Measurements from ENCODE around the gene FGF4. TPM values are rescaled to one million over a fixed set of nuclear protein-coding genes. Genes with fewer than 3 reads are reported as not detected.

FGF4 gene
- total and polyA plus RNA-seq, 2 donors (not counting 3 experiments of a cell fraction or from before 2014, with no cell fraction given), result not detected

DNA sequence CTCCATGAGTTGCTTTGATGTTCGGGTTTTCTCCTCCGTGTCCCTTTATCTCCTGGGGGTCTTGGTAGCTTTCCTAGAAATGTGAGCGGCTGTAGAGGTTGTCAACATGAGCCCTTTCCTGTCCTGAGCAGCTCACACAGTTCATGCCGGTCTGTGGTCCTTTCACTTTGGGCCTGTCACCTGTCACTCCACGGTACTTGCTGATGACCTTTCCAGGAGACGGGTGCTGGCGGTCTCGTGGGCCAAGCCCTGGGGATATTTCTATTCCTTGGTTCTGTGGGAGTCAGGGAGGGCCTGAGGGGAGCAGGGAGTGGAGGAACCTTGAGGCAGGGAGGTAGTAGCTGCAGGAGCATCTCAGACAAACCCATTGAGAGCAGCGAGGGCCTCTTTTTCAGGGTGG is 20.9 kb upstream of the FGF4 start:
- no peaks in the 10 kb centered on the region for H3K4me1 ChIP-seq (ENCODE audit: control insufficient read depth, extremely low read depth, insufficient read depth, low read length)
- ChIA-PET CTCF (interaction anchor here (1.3 kb wide), 1 partner anchor 91 kb away, joined by 4 read pairs; no protein-coding TSS in a partner anchor), POLR2A (no interaction called here)
- no peaks in the 10 kb centered on the region for H3K79me2 ChIP-seq (ENCODE audit: control insufficient read depth, insufficient read depth, low read length)
- DNase-seq (ENCODE audit: low read depth, low spot score) (no peak), FAIRE-seq (no peak)
- H3K9me3 ChIP-seq (replicated peaks; ENCODE audit: control insufficient read depth, insufficient read depth, low read length), result no peaks in the 10 kb centered on the region
- no peak overlapping the region for H3K27ac ChIP-seq (ENCODE audit: insufficient read depth, low read depth, low read length)
- BruUV-seq (replicated peaks), result no TSS peak
- no peak overlapping the region for H3K4me3 ChIP-seq (replicated peaks in 1 of 3; ENCODE audit: insufficient read depth in 1 of 3, low read depth in 1 of 3, low read length in 3 of 3)
- no peaks in the 10 kb centered on the region for H4K20me1 ChIP-seq (replicated peaks; ENCODE audit: control insufficient read depth, extremely low read depth, insufficient read depth, low read length)
- H3K27me3 ChIP-seq (ENCODE audit: control insufficient read depth in 2 of 2, insufficient read depth in 2 of 2, low read length in 2 of 2), result no peaks in the 10 kb centered on the region
- H3K9ac ChIP-seq (replicated peaks; ENCODE audit: extremely low read depth, insufficient read depth, low read length), result no peak overlapping the region
- no peaks in the 10 kb centered on the region for H3K9me1 ChIP-seq (replicated peaks; ENCODE audit: control insufficient read depth, extremely low read depth, insufficient read depth, low read length)
- no peaks in the 10 kb centered on the region for H3K36me3 ChIP-seq (ENCODE audit: control insufficient read depth in 2 of 2, extremely low read depth in 1 of 2, insufficient read depth in 2 of 2, low read length in 2 of 2)
- H3K4me2 ChIP-seq (ENCODE audit: insufficient read depth, low read length), result no peak overlapping the region
- intact Hi-C loops (cut with micrococcal nuclease) (no loop called here), dilution Hi-C loops (cut with MboI; ENCODE audit: extremely low pct_ligation_motif_present, low sequenced_read_pairs) (no loop called here)
- no peak overlapping the region for H2AFZ ChIP-seq (ENCODE audit: low read depth, low read length)
- no peak for TF ChIP-seq MAX (IDR thresholded peaks at IDR 0.05; ENCODE audit: insufficient read depth, insufficient read length)

GRCh38 chr11:69791276-69792180 is 16.4 kb upstream of the FGF4 start:
- Histone ChIP-seq H3K4me2 (ENCODE audit: insufficient read depth, low read length) (no peak overlapping the region), H3K9me3 (replicated peaks; ENCODE audit: control insufficient read depth, insufficient read depth, low read length) (no peaks in the 10 kb centered on the region), H3K4me3 (replicated peaks in 1 of 3; ENCODE audit: insufficient read depth in 1 of 3, low read depth in 1 of 3, low read length in 3 of 3) (no peak overlapping the region), H3K4me1 (ENCODE audit: control insufficient read depth, extremely low read depth, insufficient read depth, low read length) (no peaks in the 10 kb centered on the region), H3K36me3 (ENCODE audit: control insufficient read depth in 2 of 2, extremely low read depth in 1 of 2, insufficient read depth in 2 of 2, low read length in 2 of 2) (no peaks in the 10 kb centered on the region), H3K27me3 (ENCODE audit: control insufficient read depth in 2 of 2, insufficient read depth in 2 of 2, low read length in 2 of 2) (no peaks in the 10 kb centered on the region), H3K79me2 (ENCODE audit: control insufficient read depth, insufficient read depth, low read length) (no peaks in the 10 kb centered on the region), H2AFZ (ENCODE audit: low read depth, low read length) (no peak overlapping the region), H3K9me1 (replicated peaks; ENCODE audit: control insufficient read depth, extremely low read depth, insufficient read depth, low read length) (no peaks in the 10 kb centered on the region), H4K20me1 (replicated peaks; ENCODE audit: control insufficient read depth, extremely low read depth, insufficient read depth, low read length) (no peaks in the 10 kb centered on the region), H3K9ac (replicated peaks; ENCODE audit: extremely low read depth, insufficient read depth, low read length) (no peak overlapping the region), H3K27ac (ENCODE audit: insufficient read depth, low read depth, low read length) (no peak overlapping the region)
- no TSS peak for BruUV-seq (replicated peaks)
- TF ChIP-seq EZH2 (IDR thresholded peaks at IDR 0.05; ENCODE audit: borderline replicate concordance, low read depth, low read length, severe bottlenecking), result no peak
- TF ChIP-seq JUN (IDR thresholded peaks at IDR 0.05; ENCODE audit: borderline replicate concordance, insufficient read depth, insufficient read length, low read depth), result no peak
- POLR2A ChIA-PET, result no interaction called here
- intact Hi-C loops (cut with micrococcal nuclease), result no loop called here
- dilution Hi-C loops (cut with MboI; ENCODE audit: extremely low pct_ligation_motif_present, low sequenced_read_pairs), result no loop called here
- CTCF ChIA-PET, result interaction anchor here (0.8 kb wide), 1 partner anchor 10 kb away, joined by 3 read pairs; no protein-coding TSS in a partner anchor
- DNase-seq (ENCODE audit: low read depth, low spot score) (no peak), FAIRE-seq (no peak)

Data from endothelial cell of umbilical vein (primary cell).